ENCODE results near the gene ZNF747. TPM values are rescaled to one million over a fixed set of nuclear protein-coding genes. Genes with fewer than 3 reads are reported as not detected.
A peak's percentile ranks its signal among the peaks of the same experiment; 100 is the strongest.

ZNF747 gene
- total RNA-seq, 1 experiment from 2014 or later, result 14.5 TPM

GRCh38 chr16:30488764-30489605 is 45.7 kb downstream of the ZNF747 start:
- Histone ChIP-seq H3K4me3 (ENCODE audit: insufficient read depth, low read depth, low read length) (no peak overlapping the region), H3K27me3 (ENCODE audit: control insufficient read depth, insufficient read depth, low read length) (no peaks in the 10 kb centered on the region), H3K36me3 (replicated peaks; ENCODE audit: control insufficient read depth, insufficient read depth, low read length) (no peaks in the 10 kb centered on the region)
- DNase-seq, result peak; percentile 69

DNA sequence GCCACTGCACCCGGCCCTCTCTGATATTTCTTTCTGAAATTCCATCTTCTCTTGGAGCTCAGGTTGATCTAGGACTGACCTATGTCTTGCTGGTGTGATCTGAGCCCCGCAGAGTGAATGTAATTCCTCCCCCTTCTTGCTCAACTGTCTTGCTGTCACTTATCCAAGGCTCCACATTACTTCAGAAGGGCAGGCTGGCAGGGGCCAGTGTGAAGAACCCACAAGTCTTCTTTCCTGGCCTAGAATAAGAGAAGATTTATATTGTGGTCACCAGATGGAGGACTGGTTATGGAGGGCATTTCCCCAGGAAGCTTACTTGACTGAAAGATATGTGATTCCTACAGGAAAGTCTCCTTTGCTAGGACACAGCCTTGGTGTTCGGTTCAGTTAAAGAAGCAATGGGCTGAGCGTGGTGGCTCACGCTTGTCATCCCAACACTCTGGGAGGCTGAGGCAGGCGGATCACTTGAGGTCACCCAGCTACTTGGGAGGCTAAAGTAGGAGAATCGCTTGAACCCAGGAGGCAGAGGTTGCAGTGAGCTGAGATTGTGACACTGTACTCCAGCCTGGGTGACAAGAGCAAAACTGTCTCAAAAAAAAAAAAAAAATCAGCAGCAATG is 48.7 kb downstream of the ZNF747 start:
- Histone ChIP-seq H3K4me3 (ENCODE audit: insufficient read depth, low read depth, low read length) (no peak overlapping the region), H3K36me3 (replicated peaks; ENCODE audit: control insufficient read depth, insufficient read depth, low read length) (no peaks in the 10 kb centered on the region), H3K27me3 (ENCODE audit: control insufficient read depth, insufficient read depth, low read length) (no peaks in the 10 kb centered on the region)
- no peak for DNase-seq

DNA sequence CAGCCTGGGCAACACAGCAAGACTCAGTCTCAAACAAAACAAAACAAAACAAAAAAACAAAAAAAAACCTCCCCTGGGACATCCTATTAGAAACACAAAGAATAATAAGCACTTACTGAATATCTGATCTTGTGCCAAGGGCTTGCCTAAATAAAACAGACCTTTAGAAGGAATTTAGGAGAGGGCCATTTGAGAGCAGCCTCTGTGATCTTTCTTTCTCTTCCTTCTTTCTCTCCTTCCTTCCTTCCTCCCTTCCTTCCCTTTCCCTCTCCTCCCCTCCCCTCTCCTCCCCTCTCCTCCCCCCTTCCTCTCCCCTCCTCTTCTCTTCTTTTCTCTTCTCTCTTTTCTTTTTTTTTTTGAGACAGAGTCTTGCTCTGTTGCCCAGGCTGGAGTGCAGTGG is 49.8 kb downstream of the ZNF747 start:
- Histone ChIP-seq H3K27me3 (ENCODE audit: control insufficient read depth, insufficient read depth, low read length) (no peaks in the 10 kb centered on the region), H3K4me3 (ENCODE audit: insufficient read depth, low read depth, low read length) (no peak overlapping the region), H3K36me3 (replicated peaks; ENCODE audit: control insufficient read depth, insufficient read depth, low read length) (no peaks in the 10 kb centered on the region)
- no peak for DNase-seq

DNA sequence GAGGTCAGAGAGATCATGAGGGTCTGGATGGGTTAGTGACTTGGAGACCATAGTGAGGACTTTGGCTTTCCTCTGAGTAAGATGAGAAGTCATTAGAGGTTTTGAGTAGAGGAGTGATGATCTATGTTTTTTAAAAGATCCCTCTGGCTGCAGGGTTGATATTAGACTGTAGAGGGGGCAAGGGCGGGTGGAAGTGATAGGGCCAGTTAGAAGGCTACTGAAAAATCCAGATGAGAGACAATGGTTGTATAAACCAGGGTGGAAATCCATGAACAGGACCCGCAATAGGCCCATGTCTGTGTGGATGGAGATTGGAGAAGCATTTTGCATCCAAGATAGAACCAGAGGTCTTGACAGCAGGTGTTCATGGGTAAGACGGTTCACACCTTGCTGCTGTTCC is 52.3 kb downstream of the ZNF747 start:
- DNase-seq, result peak; percentile 51
- H3K36me3 ChIP-seq (replicated peaks; ENCODE audit: control insufficient read depth, insufficient read depth, low read length), result no peaks in the 10 kb centered on the region
- no peak overlapping the region for H3K4me3 ChIP-seq (ENCODE audit: insufficient read depth, low read depth, low read length)
- H3K27me3 ChIP-seq (ENCODE audit: control insufficient read depth, insufficient read depth, low read length), result no peaks in the 10 kb centered on the region

DNA sequence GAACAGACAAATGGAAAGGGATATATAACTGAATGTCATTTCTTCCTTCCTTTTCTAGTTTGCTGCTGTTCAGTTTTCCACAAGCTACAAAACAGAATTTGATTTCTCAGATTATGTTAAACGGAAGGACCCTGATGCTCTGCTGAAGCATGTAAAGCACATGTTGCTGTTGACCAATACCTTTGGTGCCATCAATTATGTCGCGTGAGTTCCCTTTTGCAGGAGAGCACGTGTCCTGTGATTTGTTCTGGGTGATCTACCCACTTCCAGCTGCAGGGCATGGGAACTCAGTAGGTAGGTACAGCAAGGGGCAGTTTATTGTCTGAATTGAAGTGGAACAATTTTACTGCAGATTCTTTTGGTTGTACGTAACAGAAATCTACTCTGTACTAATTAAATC is 53.3 kb downstream of the ZNF747 start:
- peak; percentile 12 for DNase-seq

More for the DNA sequence above, 53.3 kb downstream of the ZNF747 start:
- no peaks in the 10 kb centered on the region for H3K27me3 ChIP-seq (ENCODE audit: control insufficient read depth, insufficient read depth, low read length)
- H3K4me3 ChIP-seq (ENCODE audit: insufficient read depth, low read depth, low read length), result no peak overlapping the region
- H3K36me3 ChIP-seq (replicated peaks; ENCODE audit: control insufficient read depth, insufficient read depth, low read length), result no peaks in the 10 kb centered on the region

Other genes with a start within 250 kb of the ZNF747 start
- 44.2 and 45.2 TPM in 2 replicates for gene CD2BP2, start 179.6 kb downstream of the ZNF747 start, total RNA-seq (2014; rRNA removed; shearing (Covaris generic))
- gene TBC1D10B, start 164.4 kb downstream of the ZNF747 start, total RNA-seq (2014; rRNA removed; shearing (Covaris generic)), result 35.8 and 38.4 TPM in 2 replicates
- gene MYL11, start 160.1 kb downstream of the ZNF747 start, total RNA-seq (2014; rRNA removed; shearing (Covaris generic)), result 3.4 TPM in 1 of 2 replicates, not detected in the other
- gene SEPTIN1, start 152.3 kb downstream of the ZNF747 start, total RNA-seq (2014; rRNA removed; shearing (Covaris generic)), result 0.18 and 0.80 TPM in 2 replicates
- gene ZNF48, start 139.4 kb downstream of the ZNF747 start, total RNA-seq (2014; rRNA removed; shearing (Covaris generic)), result 38.8 and 46.3 TPM in 2 replicates
- 10.6 and 13.5 TPM in 2 replicates for gene ZNF771, start 127.3 kb downstream of the ZNF747 start, total RNA-seq (2014; rRNA removed; shearing (Covaris generic))
- 56.4 and 74.2 TPM in 2 replicates for gene DCTPP1, start 104.8 kb downstream of the ZNF747 start, total RNA-seq (2014; rRNA removed; shearing (Covaris generic))
- gene SEPHS2, start 89.0 kb downstream of the ZNF747 start, total RNA-seq (2014; rRNA removed; shearing (Covaris generic)), result 8.2 and 9.8 TPM in 2 replicates
- gene ITGAL, start 62.1 kb downstream of the ZNF747 start, total RNA-seq (2014; rRNA removed; shearing (Covaris generic)), result 0.03 and 0.11 TPM in 2 replicates
- 55.2 and 55.3 TPM in 2 replicates for gene ZNF768, start 8.3 kb downstream of the ZNF747 start, total RNA-seq (2014; rRNA removed; shearing (Covaris generic))
- 10.2 and 13.8 TPM in 2 replicates for gene ZNF764, start 23.5 kb upstream of the ZNF747 start, total RNA-seq (2014; rRNA removed; shearing (Covaris generic))
- 3.0 and 8.5 TPM in 2 replicates for gene ZNF688, start 36.9 kb upstream of the ZNF747 start, total RNA-seq (2014; rRNA removed; shearing (Covaris generic))
- gene ZNF785, start 50.8 kb upstream of the ZNF747 start, total RNA-seq (2014; rRNA removed; shearing (Covaris generic)), result 2.8 and 8.5 TPM in 2 replicates
- gene ZNF689, start 75.5 kb upstream of the ZNF747 start, total RNA-seq (2014; rRNA removed; shearing (Covaris generic)), result 17.3 and 18.7 TPM in 2 replicates
- 4.7 and 4.8 TPM in 2 replicates for gene PRR14, start 116.1 kb upstream of the ZNF747 start, total RNA-seq (2014; rRNA removed; shearing (Covaris generic))
- 11.5 and 13.4 TPM in 2 replicates for gene FBRS, start 123.6 kb upstream of the ZNF747 start, total RNA-seq (2014; rRNA removed; shearing (Covaris generic))
- 7.4 and 12.1 TPM in 2 replicates for gene SRCAP, start 164.3 kb upstream of the ZNF747 start, total RNA-seq (2014; rRNA removed; shearing (Covaris generic))
- gene PHKG2, start 213.6 kb upstream of the ZNF747 start, total RNA-seq (2014; rRNA removed; shearing (Covaris generic)), result 27.0 and 32.0 TPM in 2 replicates
- gene CFAP119, start 227.2 kb upstream of the ZNF747 start, total RNA-seq (2014; rRNA removed; shearing (Covaris generic)), result 1.5 and 2.1 TPM in 2 replicates
- gene RNF40, start 227.5 kb upstream of the ZNF747 start, total RNA-seq (2014; rRNA removed; shearing (Covaris generic)), result 72.6 and 72.9 TPM in 2 replicates